ENCODE measurements around the gene RFX3.

The RFX3 gene

DNA sequence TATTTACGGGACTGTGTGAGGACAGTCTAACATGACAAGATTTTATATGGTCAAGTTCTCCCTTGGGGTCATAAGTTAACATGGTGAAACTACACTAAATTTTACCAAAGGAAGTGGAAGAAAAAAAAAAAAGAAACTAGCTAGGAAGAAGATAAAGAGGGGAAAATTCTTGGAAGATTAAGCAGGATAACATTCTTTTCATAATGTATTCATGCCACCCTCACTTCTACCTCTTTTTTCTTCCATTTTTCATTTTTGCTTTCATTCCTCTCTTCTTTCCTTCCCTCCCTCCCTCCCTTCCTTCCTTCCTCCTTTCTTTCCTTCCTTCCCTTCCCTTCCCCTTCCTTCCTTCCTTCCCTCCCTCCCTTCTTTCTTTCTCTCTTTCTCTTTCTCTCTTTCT, 254.6 kb downstream of the RFX3 start:
- TF ChIP-seq, protein P1, sequence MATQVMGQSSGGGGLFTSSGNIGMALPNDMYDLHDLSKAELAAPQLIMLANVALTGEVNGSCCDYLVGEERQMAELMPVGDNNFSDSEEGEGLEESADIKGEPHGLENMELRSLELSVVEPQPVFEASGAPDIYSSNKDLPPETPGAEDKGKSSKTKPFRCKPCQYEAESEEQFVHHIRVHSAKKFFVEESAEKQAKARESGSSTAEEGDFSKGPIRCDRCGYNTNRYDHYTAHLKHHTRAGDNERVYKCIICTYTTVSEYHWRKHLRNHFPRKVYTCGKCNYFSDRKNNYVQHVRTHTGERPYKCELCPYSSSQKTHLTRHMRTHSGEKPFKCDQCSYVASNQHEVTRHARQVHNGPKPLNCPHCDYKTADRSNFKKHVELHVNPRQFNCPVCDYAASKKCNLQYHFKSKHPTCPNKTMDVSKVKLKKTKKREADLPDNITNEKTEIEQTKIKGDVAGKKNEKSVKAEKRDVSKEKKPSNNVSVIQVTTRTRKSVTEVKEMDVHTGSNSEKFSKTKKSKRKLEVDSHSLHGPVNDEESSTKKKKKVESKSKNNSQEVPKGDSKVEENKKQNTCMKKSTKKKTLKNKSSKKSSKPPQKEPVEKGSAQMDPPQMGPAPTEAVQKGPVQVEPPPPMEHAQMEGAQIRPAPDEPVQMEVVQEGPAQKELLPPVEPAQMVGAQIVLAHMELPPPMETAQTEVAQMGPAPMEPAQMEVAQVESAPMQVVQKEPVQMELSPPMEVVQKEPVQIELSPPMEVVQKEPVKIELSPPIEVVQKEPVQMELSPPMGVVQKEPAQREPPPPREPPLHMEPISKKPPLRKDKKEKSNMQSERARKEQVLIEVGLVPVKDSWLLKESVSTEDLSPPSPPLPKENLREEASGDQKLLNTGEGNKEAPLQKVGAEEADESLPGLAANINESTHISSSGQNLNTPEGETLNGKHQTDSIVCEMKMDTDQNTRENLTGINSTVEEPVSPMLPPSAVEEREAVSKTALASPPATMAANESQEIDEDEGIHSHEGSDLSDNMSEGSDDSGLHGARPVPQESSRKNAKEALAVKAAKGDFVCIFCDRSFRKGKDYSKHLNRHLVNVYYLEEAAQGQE (IDR thresholded peaks at IDR 0.05; ENCODE audit: insufficient replicate concordance, low read depth), result no peak
- TF ChIP-seq GABPA (IDR thresholded peaks at IDR 0.05; ENCODE audit: low read depth) (no peak), POLR2AphosphoS5 (IDR thresholded peaks at IDR 0.05; ENCODE audit: low read depth) (no peak)
- H3K27me3 ChIP-seq (ENCODE audit: insufficient read depth, poor library complexity, severe bottlenecking), result no peaks in the 10 kb centered on the region
- H3K27ac ChIP-seq (replicated peaks), result no peak overlapping the region
- H3K4me3 ChIP-seq (replicated peaks; ENCODE audit: insufficient read depth, low read length), result no peak overlapping the region
- DNase-seq (ENCODE audit: low read depth in 1 of 2, low spot score in 1 of 2), result no peak

DNA sequence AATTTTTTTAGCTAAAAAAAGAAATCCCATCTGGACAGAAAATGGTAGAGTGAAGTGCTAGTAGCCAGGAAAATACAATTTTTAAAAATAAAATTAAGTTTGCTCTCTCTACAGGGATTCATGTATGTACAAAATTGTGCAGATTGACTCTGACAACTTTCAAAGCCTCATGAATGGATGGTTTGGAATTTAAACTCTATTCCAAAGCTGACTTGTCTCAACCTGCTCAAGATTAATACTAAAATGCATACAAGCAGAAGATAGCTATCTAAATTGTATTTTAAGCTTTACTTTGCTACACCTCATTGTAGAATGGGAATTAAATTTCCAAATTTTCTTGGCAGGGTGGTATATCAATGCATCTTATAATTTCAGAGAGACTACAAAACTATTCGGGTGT, 257.6 kb downstream of the RFX3 start:
- Histone ChIP-seq H3K4me3 (replicated peaks; ENCODE audit: insufficient read depth, low read length) (no peak overlapping the region), H3K27me3 (ENCODE audit: insufficient read depth, poor library complexity, severe bottlenecking) (no peaks in the 10 kb centered on the region), H3K27ac (replicated peaks) (no peak overlapping the region)
- TF ChIP-seq SPI1 (IDR thresholded peaks at IDR 0.05; ENCODE audit: borderline replicate concordance, low read depth) (no peak), GABPA (IDR thresholded peaks at IDR 0.05; ENCODE audit: low read depth) (no peak), POLR2AphosphoS5 (IDR thresholded peaks at IDR 0.05; ENCODE audit: low read depth) (no peak), CTCF (IDR thresholded peaks at IDR 0.05; ENCODE audit: insufficient read depth, low read length) (no peak)
- TF ChIP-seq, protein P1 (IDR thresholded peaks at IDR 0.05; ENCODE audit: insufficient replicate concordance, low read depth), result no peak
- no peak for DNase-seq (ENCODE audit: low read depth in 1 of 2, low spot score in 1 of 2)

GRCh38 chr9:3263698-3264097, 262.1 kb downstream of the RFX3 start:
- no peak for TF ChIP-seq SPI1 (IDR thresholded peaks at IDR 0.05; ENCODE audit: borderline replicate concordance, low read depth)
- no peak for TF ChIP-seq CTCF (IDR thresholded peaks at IDR 0.05; ENCODE audit: insufficient read depth, low read length)
- TF ChIP-seq GABPA (IDR thresholded peaks at IDR 0.05; ENCODE audit: low read depth), result no peak
- TF ChIP-seq, protein P1 (IDR thresholded peaks at IDR 0.05; ENCODE audit: insufficient replicate concordance, low read depth), result no peak
- no peak for TF ChIP-seq POLR2AphosphoS5 (IDR thresholded peaks at IDR 0.05; ENCODE audit: low read depth)
- H3K27me3 ChIP-seq (ENCODE audit: insufficient read depth, poor library complexity, severe bottlenecking), result no peaks in the 10 kb centered on the region
- DNase-seq (ENCODE audit: low read depth in 1 of 2, low spot score in 1 of 2), result no peak
- no peak overlapping the region for H3K4me3 ChIP-seq (replicated peaks; ENCODE audit: insufficient read depth, low read length)
- no peak overlapping the region for H3K27ac ChIP-seq (replicated peaks)

Data from HL-60 (cell line).